Activated CD4-positive, alpha-beta memory T cell treated with anti-CD3 and anti-CD28 coated beads for 36 hours (primary cell): Measurements from ENCODE around the gene TP53AIP1. TPM values are rescaled to one million over a fixed set of nuclear protein-coding genes. Genes with fewer than 3 reads are reported as not detected.

Source experiments
- CTCF ChIA-PET: fragments of 350-600 bp; sonication (Branson Sonifier 250); formaldehyde crosslinking; loops from one replicate; lab custom pipeline; 2021; ENCODE audit warnings: antibody characterized with exemption, inconsistent platforms; lab: Charles Lee
- POLR2A ChIA-PET: fragments of 350-600 bp; sonication (Branson Sonifier 250); formaldehyde crosslinking; loops from one replicate; lab custom pipeline; 2021; ENCODE audit warnings: antibody characterized with exemption; lab: Charles Lee
- DNase-seq: peaks from one replicate; pipeline ENCODE4 v3.0.0-alpha.2; 2020
- H3K27ac Mint-ChIP-seq: one replicate; pipeline ENCODE4 v1.8.0; 2021; ENCODE audit warnings: mixed read lengths
- H3K27me3 Mint-ChIP-seq: one replicate; pipeline ENCODE4 v1.8.0; 2021; ENCODE audit warnings: mixed read lengths
- H3K36me3 Mint-ChIP-seq: one replicate; pipeline ENCODE4 v1.8.0; 2021; ENCODE audit warnings: mixed read lengths
- H3K4me1 Mint-ChIP-seq: one replicate; pipeline ENCODE4 v1.8.0; 2021; ENCODE audit warnings: low read depth, mixed read lengths
- H3K4me3 Mint-ChIP-seq: one replicate; pipeline ENCODE4 v1.8.0; 2021; ENCODE audit warnings: mild to moderate bottlenecking, mixed read lengths
- H3K9me3 Mint-ChIP-seq: one replicate; pipeline ENCODE4 v1.8.0; 2021; ENCODE audit warnings: mixed read lengths
- intact Hi-C: fragments of 100-400 bp; cut with micrococcal nuclease; formaldehyde crosslinking; loops from one replicate; pipeline ENCODE4 v1.15.1; 2023
- total RNA-seq, 2 experiments: library from RNA; stranded (reverse); gene quantifications; one replicate each; pipeline ENCODE4 v1.2.3, GENCODE V29; 2021

Gene TP53AIP1
- not detected for total RNA-seq

- intact Hi-C loops, result no loop called here
Observed at GRCh38 chr11:128942817-128943427, at the start of gene TP53AIP1. TP53AIP1 (minus strand) TSS chr11:128942871; CDS start chr11:128937818, 5,053 bp downstream.

DNA sequence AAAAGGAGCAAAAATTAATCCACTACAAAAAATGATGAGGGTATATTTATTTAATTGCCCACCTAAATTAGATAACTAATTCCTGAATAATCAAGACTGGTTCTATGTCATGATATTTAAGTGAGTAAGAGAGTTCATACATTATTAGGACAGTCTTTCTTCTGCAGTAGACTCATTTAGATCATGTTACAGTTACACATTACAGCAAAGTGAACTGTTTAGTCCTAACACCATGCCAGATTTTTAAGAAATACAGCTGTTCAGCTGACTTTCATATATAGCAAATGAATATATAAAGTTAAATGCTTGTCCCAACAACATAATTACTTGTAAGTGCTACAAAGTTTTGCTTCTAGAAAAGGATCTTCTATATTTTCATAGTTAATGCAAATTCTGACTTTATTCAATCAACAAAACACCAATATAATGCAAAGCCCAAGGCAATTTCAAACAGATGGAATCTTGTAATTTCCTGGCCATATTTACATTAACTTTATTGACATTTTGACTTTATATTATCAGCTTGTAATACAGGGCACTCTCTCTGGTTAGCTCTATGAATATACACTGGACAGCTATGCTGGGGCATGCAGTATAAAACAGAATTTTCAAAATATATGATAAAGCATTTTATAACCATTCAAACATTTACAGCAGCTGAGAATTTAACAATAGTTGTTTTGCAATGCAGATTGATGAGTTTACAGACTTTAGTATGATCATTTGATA lies 45.7 kb upstream of the TP53AIP1 start:
- Mint-ChIP-seq H3K27me3 (no peaks in the 10 kb centered on the region), H3K4me3 (no peak overlapping the region), H3K36me3 (peaks cover 2% of the 10 kb centered on the region), H3K4me1 (peaks cover 10% of the 10 kb centered on the region), H3K9me3 (peaks cover 4% of the 10 kb centered on the region), H3K27ac (no peak overlapping the region)
- ChIA-PET CTCF (no interaction called here), POLR2A (no interaction called here)
- no peak for DNase-seq
- intact Hi-C loops, result no loop called here

More at GRCh38 chr11:128942817-128943427, at the start of gene TP53AIP1:
- no peak within 1 kb of the TSS for H3K4me3 Mint-ChIP-seq
- ChIA-PET CTCF (interaction anchor here (0.9 to 1.2 kb wide), 2 partner anchors 14 to 37 kb away, joined by 4 read pairs; no protein-coding TSS in a partner anchor), POLR2A (no interaction called here)
- peaks cover 6% of the 10 kb centered on the region for H3K27me3 Mint-ChIP-seq
- no peaks in the 10 kb centered on the region for H3K36me3 Mint-ChIP-seq
- no peak for DNase-seq
- no peaks in the 10 kb centered on the region for H3K4me1 Mint-ChIP-seq
- H3K27ac Mint-ChIP-seq, result no peak within 1 kb of the TSS
- no peaks in the 10 kb centered on the region for H3K9me3 Mint-ChIP-seq

DNA sequence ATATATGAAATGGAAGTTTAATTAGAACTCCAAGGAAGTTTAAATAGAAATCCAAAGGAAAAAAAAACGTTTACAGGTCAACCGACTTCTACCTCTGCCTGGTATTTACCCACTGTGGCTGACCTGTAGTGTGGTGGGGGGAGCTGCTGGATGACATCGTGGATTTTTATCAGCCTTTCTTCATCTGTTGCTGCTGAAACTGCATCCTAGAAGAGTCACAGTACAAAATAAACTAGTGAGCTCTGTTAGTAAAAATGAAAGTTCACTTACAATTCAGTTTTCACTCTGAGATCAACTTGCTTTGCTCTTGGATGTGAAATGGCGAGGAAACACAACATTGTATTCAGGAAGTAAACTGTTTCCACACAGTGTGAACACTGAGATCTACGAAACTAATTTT lies 43.2 kb upstream of the TP53AIP1 start:
- peaks cover 4% of the 10 kb centered on the region for H3K9me3 Mint-ChIP-seq
- POLR2A ChIA-PET, result no interaction called here
- CTCF ChIA-PET, result interaction anchor here (0.9 to 1.5 kb wide), 4 partner anchors 29 to 828 kb away, joined by 3 to 5 read pairs (median 4); no protein-coding TSS in a partner anchor
- H3K27ac Mint-ChIP-seq, result peak overlapping the region; percentile 5
- DNase-seq, result no peak
- H3K4me1 Mint-ChIP-seq, result peaks cover 7% of the 10 kb centered on the region
- H3K36me3 Mint-ChIP-seq, result peaks cover 2% of the 10 kb centered on the region
- H3K4me3 Mint-ChIP-seq, result no peak overlapping the region
- intact Hi-C loops, result no loop called here
- no peaks in the 10 kb centered on the region for H3K27me3 Mint-ChIP-seq

DNA sequence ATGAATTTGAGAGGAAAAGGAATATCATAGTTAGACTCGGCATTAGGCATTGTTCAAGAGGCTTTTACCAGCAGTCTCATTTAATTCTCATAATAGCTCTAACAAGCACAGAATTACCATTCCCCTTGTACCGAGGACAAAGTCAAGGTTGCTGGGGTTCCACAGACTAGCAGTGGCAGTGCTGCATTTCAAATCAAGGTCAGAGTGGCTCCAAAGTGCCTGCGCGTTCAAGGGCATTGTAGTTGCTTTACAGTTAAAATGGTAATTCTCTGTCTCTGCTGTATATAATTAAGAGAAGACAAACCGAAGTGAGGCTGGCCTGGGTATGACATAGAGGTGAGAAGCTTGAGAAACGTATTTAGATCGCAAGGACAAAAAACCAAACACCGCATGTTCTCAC lies 40.4 kb upstream of the TP53AIP1 start:
- POLR2A ChIA-PET, result no interaction called here
- Mint-ChIP-seq H3K36me3 (peaks cover 2% of the 10 kb centered on the region), H3K27me3 (no peaks in the 10 kb centered on the region), H3K27ac (no peak overlapping the region), H3K4me1 (peaks cover 7% of the 10 kb centered on the region), H3K4me3 (no peak overlapping the region), H3K9me3 (no peaks in the 10 kb centered on the region)
- no peak for DNase-seq
- intact Hi-C loops, result no loop called here
- CTCF ChIA-PET, result interaction anchor here (1.0 kb wide), 1 partner anchor 27 kb away, joined by 3 read pairs; no protein-coding TSS in a partner anchor

- peaks cover under 1% of the 10 kb centered on the region for H3K36me3 Mint-ChIP-seq
- CTCF ChIA-PET, result no interaction called here
- H3K4me1 Mint-ChIP-seq, result peaks cover 5% of the 10 kb centered on the region
Observed at GRCh38 chr11:128981254-128981653, 38.6 kb upstream of the TP53AIP1 start.

GRCh38 chr11:128970598-128971190 lies 28.0 kb upstream of the TP53AIP1 start:
- CTCF ChIA-PET, result interaction anchor here (1.4 kb wide), 1 partner anchor 14 kb away, joined by 3 read pairs; no protein-coding TSS in a partner anchor
- no peak overlapping the region for H3K27ac Mint-ChIP-seq
- no peak for DNase-seq
- H3K27me3 Mint-ChIP-seq, result no peaks in the 10 kb centered on the region
- no peaks in the 10 kb centered on the region for H3K36me3 Mint-ChIP-seq
- H3K4me1 Mint-ChIP-seq, result peaks cover 7% of the 10 kb centered on the region
- H3K9me3 Mint-ChIP-seq, result no peaks in the 10 kb centered on the region
- H3K4me3 Mint-ChIP-seq, result no peak overlapping the region
- POLR2A ChIA-PET, result no interaction called here
- intact Hi-C loops, result no loop called here

More at GRCh38 chr11:128981254-128981653, 38.6 kb upstream of the TP53AIP1 start:
- POLR2A ChIA-PET, result no interaction called here
- DNase-seq, result no peak
- Mint-ChIP-seq H3K27ac (no peak overlapping the region), H3K27me3 (no peaks in the 10 kb centered on the region), H3K9me3 (no peaks in the 10 kb centered on the region), H3K4me3 (no peak overlapping the region)
- intact Hi-C loops, result no loop called here

DNA sequence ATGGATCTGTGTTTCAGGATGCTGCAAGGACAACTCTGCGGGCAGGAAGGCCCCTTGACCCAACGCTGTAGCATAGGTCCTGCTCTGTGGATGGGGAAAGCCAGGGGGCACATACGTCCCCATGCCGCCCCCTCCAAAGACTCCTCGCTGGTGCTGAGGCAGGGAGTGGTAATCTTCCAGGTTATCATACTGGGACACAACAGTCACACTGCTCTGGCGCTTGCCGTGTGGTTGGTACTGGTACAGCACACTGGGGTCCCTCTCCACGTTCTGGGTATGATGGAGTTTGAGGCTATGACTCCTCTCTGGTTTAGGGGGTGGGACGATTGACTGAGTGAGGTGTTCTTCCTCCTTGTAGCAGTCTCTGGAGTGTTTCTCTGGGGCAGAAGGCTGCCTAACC lies 26.2 kb upstream of the TP53AIP1 start:
- Mint-ChIP-seq H3K4me1 (peaks cover 23% of the 10 kb centered on the region), H3K4me3 (no peak overlapping the region), H3K36me3 (no peaks in the 10 kb centered on the region), H3K27me3 (no peaks in the 10 kb centered on the region), H3K27ac (no peak overlapping the region), H3K9me3 (no peaks in the 10 kb centered on the region)
- ChIA-PET POLR2A (no interaction called here), CTCF (no interaction called here)
- DNase-seq, result no peak
- intact Hi-C loops, result loop anchor here (10.0 kb wide), 1 partner anchor 814 kb away; no protein-coding TSS in a partner anchor

DNA sequence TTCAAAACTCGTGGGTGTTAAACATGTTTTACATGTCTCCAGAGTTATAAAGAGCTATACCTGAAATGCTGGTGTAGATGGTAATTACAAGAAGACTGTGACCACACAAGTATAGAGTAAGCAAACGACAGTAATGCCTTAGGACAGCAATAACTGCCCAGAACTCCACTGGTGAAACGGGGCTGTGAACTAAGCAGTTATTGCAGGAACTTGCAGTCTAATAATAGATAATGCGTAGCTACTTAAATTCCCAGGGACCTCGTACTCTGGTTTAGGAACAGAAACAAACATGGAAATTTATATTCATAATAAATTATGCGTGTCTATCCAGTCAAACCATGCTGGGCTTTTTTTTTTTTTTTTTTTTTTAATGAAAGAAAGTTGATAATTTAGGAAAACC lies 24.9 kb upstream of the TP53AIP1 start:
- no peaks in the 10 kb centered on the region for H3K27me3 Mint-ChIP-seq
- peaks cover 34% of the 10 kb centered on the region for H3K4me1 Mint-ChIP-seq
- no peaks in the 10 kb centered on the region for H3K36me3 Mint-ChIP-seq
- H3K4me3 Mint-ChIP-seq, result no peak overlapping the region
- ChIA-PET CTCF (interaction anchor here (0.9 to 1.6 kb wide), 2 partner anchors 11 to 83 kb away, joined by 4 to 7 read pairs; no protein-coding TSS in a partner anchor), POLR2A (no interaction called here)
- H3K27ac Mint-ChIP-seq, result no peak overlapping the region
- intact Hi-C loops, result loop anchor here (10.0 kb wide), 1 partner anchor 813 kb away; no protein-coding TSS in a partner anchor
- H3K9me3 Mint-ChIP-seq, result no peaks in the 10 kb centered on the region
- DNase-seq, result no peak

- POLR2A ChIA-PET, result no interaction called here
- H3K9me3 Mint-ChIP-seq, result no peaks in the 10 kb centered on the region
- H3K27ac Mint-ChIP-seq, result no peak overlapping the region
- intact Hi-C loops, result loop anchor here (10.0 kb wide), 1 partner anchor 811 kb away; no protein-coding TSS in a partner anchor
- CTCF ChIA-PET, result no interaction called here
- H3K4me1 Mint-ChIP-seq, result peaks cover 30% of the 10 kb centered on the region
- no peaks in the 10 kb centered on the region for H3K36me3 Mint-ChIP-seq
- no peak for DNase-seq
- peaks cover 2% of the 10 kb centered on the region for H3K27me3 Mint-ChIP-seq
- H3K4me3 Mint-ChIP-seq, result no peak overlapping the region
Observed at GRCh38 chr11:128965485-128965884, 22.8 kb upstream of the TP53AIP1 start.

- H3K4me3 Mint-ChIP-seq, result no peak overlapping the region
Observed at GRCh38 chr11:128964463-128964930, 21.8 kb upstream of the TP53AIP1 start.

DNA sequence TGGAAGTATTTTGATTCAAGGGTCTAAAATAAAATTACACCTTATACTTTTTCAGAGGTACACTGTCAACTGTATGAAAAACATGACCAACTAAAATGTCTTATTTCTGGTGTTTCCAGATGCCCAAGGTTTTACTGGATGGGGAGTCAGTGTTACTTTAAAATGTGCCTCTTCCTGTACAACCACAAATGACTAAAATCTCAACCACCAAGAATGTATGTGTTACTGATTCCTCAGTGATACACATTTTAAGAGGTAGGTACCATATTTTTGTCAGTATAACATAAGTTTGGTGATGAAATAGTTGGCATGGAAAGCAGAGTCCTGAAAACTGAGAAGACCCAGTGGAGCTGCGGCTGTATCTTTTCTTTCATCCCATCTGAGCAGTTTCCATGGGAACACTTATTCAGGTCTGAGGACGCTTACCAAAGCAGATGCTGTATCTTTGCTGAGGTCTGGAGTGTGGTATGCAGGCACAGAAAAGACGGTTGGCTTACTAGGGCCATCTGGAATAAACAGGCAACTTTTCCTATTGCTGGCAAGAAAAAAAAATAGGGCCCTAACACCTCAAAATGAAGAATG lies 21.2 kb upstream of the TP53AIP1 start:
- Mint-ChIP-seq H3K27me3 (peaks cover 4% of the 10 kb centered on the region), H3K9me3 (no peaks in the 10 kb centered on the region), H3K4me3 (no peak overlapping the region), H3K36me3 (no peaks in the 10 kb centered on the region), H3K27ac (no peak overlapping the region), H3K4me1 (peaks cover 29% of the 10 kb centered on the region)
- ChIA-PET CTCF (interaction anchor here (1.5 kb wide), 1 partner anchor 79 kb away, joined by 10 read pairs; no protein-coding TSS in a partner anchor), POLR2A (interaction anchor here (0.6 kb wide), 1 partner anchor 1062 kb away, joined by 6 read pairs; no protein-coding TSS in a partner anchor)
- no peak for DNase-seq
- intact Hi-C loops, result loop anchor here (5.0 to 10.0 kb wide), 2 partner anchors 368 to 809 kb away; no protein-coding TSS in a partner anchor

More at GRCh38 chr11:128964463-128964930, 21.8 kb upstream of the TP53AIP1 start:
- Mint-ChIP-seq H3K27ac (no peak overlapping the region), H3K4me1 (peaks cover 29% of the 10 kb centered on the region), H3K9me3 (no peaks in the 10 kb centered on the region), H3K27me3 (peaks cover 2% of the 10 kb centered on the region), H3K36me3 (no peaks in the 10 kb centered on the region)
- ChIA-PET CTCF (interaction anchor here (1.5 kb wide), 1 partner anchor 80 kb away, joined by 10 read pairs; no protein-coding TSS in a partner anchor), POLR2A (no interaction called here)
- intact Hi-C loops, result loop anchor here (5.0 to 10.0 kb wide), 2 partner anchors 368 to 810 kb away; no protein-coding TSS in a partner anchor
- no peak for DNase-seq
